Measurements from ENCODE around the gene TMEM240.

- no peak for TF ChIP-seq CTCF (conservative IDR thresholded peaks at IDR 0.05; ENCODE audit: low read length)
- no peak for TF ChIP-seq EZH2phosphoT487 (IDR thresholded peaks at IDR 0.05; ENCODE audit: borderline replicate concordance, low read depth, low read length)
Observed at GRCh38 chr1:1542766-1543705, 2.6 kb upstream of the TMEM240 start.
